A673 (cell line): ENCODE measurements around the gene GSTA3. TPM values are rescaled to one million over a fixed set of nuclear protein-coding genes. Genes with fewer than 3 reads are reported as not detected.

Source experiments
- BruUV-seq: library from RNA; stranded (reverse); fragments of 400-500 nt; replicated peaks from 2 replicates; lab custom pipeline; 2021; lab: Mats Ljungman, UMichigan
- CTCF ChIA-PET: fragments of 300-600 bp; sonication (Branson Sonifier 250); formaldehyde crosslinking; loops from one replicate; lab custom pipeline; 2022; ENCODE audit warnings: antibody characterized with exemption; lab: Charles Lee
- POLR2A ChIA-PET: fragments of 300-600 bp; sonication (Branson Sonifier 250); formaldehyde crosslinking; loops from one replicate; lab custom pipeline; 2022; ENCODE audit warnings: antibody characterized with exemption; ENCODE audit not compliant: low non-redundant PET; lab: Charles Lee
- DNase-seq: peaks from one replicate; pipeline ENCODE4 v3.0.0-alpha.2; 2015; ENCODE audit warnings: low spot score
- H3K27ac ChIP-seq: fragments of 200-600 bp; sonication (generic); 2 replicates; pipeline ENCODE4 v1.5.1; 2016; ENCODE audit warnings: mixed run types, low read depth, mild to moderate bottlenecking, mixed read lengths, antibody characterized with exemption, low read length; ENCODE audit not compliant: poor library complexity, severe bottlenecking
- H3K27me3 ChIP-seq: fragments of 200-600 bp; sonication (generic); replicated peaks from 2 replicates; pipeline ENCODE4 v1.6.1; 2017; ENCODE audit warnings: mixed run types, low read depth, mild to moderate bottlenecking, mixed read lengths, antibody characterized with exemption, low read length; ENCODE audit not compliant: insufficient read depth, poor library complexity
- H3K36me3 ChIP-seq: fragments of 200-600 bp; sonication (generic); 2 replicates; pipeline ENCODE4 v1.6.1; 2016; ENCODE audit warnings: mixed run types, mild to moderate bottlenecking, mixed read lengths, antibody characterized with exemption, low read length; ENCODE audit not compliant: insufficient read depth, poor library complexity, severe bottlenecking
- H3K4me1 ChIP-seq: fragments of 200-600 bp; sonication (generic); 2 replicates; pipeline ENCODE4 v1.6.1; 2017; ENCODE audit warnings: mixed run types, mild to moderate bottlenecking, mixed read lengths, antibody characterized with exemption, low read length; ENCODE audit not compliant: insufficient read depth, poor library complexity, severe bottlenecking
- H3K4me3 ChIP-seq: fragments of 200-600 bp; sonication (generic); 2 replicates; pipeline ENCODE4 v1.5.1; 2016; ENCODE audit warnings: low read depth, mixed run types, mild to moderate bottlenecking, mixed read lengths, low read length; ENCODE audit not compliant: poor library complexity, severe bottlenecking
- H3K9me3 ChIP-seq: fragments of 200-600 bp; sonication (generic); 2 replicates; pipeline ENCODE4 v1.6.1; 2016; ENCODE audit warnings: mixed run types, low read depth, mild to moderate bottlenecking, mixed read lengths, antibody characterized with exemption, low read length; ENCODE audit not compliant: poor library complexity, severe bottlenecking
- EZH2 ChIP-seq: fragments of 200-600 bp; sonication (generic); IDR thresholded peaks from 2 replicates; pipeline ENCODE4 v1.6.1; 2017; ENCODE audit warnings: borderline replicate concordance, low read depth, mild to moderate bottlenecking, mixed read lengths, antibody characterized with exemption, low read length; ENCODE audit not compliant: poor library complexity, severe bottlenecking
- intact Hi-C: fragments of 100-400 bp; cut with micrococcal nuclease; formaldehyde crosslinking; loops from one replicate; pipeline ENCODE4 v1.10.0; 2022; ENCODE audit not compliant: unreplicated experiment
- total RNA-seq: library from RNA; stranded (reverse); gene quantifications from 2 replicates; pipeline ENCODE4 v1.2.3, GENCODE V29; 2021
- TF ChIP-seq, protein P1 (sequence below): fragments of 300-800, 200-600 bp; sonication (generic); conservative IDR thresholded peaks from 2 replicates; pipeline ENCODE4 v1.5.1; 2017; ENCODE audit warnings: low read depth, mild to moderate bottlenecking, antibody characterized with exemption, low read length, moderate library complexity, mixed read lengths

Gene GSTA3
- total RNA-seq, 1 experiment from 2014 or later: not detected

DNA sequence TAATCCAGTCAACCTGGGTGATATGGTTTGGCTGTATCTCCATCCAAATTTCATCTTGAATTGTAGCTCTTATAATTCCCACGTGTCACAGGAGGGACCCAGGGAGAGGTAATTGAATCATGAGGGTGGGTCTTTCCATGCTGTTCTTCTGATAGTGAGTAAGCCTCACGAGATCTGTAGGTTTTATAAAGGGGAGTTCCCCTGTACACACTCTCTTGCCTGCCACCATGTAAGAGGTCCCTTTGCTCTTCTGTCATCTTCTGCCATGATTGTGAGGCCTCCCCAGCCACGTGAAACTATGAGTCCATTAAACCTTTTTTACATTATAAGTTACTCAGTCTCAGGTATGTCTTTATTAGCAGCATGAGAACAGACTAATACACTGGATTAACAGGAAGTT is 19.5 kb downstream of the GSTA3 start:
- H3K4me3 ChIP-seq: no peak overlapping the region
- H3K36me3 ChIP-seq: no peaks in the 10 kb centered on the region
- TF ChIP-seq, protein P1, sequence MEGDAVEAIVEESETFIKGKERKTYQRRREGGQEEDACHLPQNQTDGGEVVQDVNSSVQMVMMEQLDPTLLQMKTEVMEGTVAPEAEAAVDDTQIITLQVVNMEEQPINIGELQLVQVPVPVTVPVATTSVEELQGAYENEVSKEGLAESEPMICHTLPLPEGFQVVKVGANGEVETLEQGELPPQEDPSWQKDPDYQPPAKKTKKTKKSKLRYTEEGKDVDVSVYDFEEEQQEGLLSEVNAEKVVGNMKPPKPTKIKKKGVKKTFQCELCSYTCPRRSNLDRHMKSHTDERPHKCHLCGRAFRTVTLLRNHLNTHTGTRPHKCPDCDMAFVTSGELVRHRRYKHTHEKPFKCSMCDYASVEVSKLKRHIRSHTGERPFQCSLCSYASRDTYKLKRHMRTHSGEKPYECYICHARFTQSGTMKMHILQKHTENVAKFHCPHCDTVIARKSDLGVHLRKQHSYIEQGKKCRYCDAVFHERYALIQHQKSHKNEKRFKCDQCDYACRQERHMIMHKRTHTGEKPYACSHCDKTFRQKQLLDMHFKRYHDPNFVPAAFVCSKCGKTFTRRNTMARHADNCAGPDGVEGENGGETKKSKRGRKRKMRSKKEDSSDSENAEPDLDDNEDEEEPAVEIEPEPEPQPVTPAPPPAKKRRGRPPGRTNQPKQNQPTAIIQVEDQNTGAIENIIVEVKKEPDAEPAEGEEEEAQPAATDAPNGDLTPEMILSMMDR: no peak
- no peak for TF ChIP-seq EZH2
- H3K27me3 ChIP-seq: no peaks in the 10 kb centered on the region
- intact Hi-C loops: no loop called here
- POLR2A ChIA-PET: interaction anchor here (0.7 kb wide), 1 partner anchor 1002 kb away, joined by 5 read pairs; no protein-coding TSS in a partner anchor
- no peak for DNase-seq
- no peaks in the 10 kb centered on the region for H3K4me1 ChIP-seq
- no peak overlapping the region for H3K27ac ChIP-seq
- no peaks in the 10 kb centered on the region for H3K9me3 ChIP-seq
- no TSS peak for BruUV-seq
- CTCF ChIA-PET: no interaction called here

DNA sequence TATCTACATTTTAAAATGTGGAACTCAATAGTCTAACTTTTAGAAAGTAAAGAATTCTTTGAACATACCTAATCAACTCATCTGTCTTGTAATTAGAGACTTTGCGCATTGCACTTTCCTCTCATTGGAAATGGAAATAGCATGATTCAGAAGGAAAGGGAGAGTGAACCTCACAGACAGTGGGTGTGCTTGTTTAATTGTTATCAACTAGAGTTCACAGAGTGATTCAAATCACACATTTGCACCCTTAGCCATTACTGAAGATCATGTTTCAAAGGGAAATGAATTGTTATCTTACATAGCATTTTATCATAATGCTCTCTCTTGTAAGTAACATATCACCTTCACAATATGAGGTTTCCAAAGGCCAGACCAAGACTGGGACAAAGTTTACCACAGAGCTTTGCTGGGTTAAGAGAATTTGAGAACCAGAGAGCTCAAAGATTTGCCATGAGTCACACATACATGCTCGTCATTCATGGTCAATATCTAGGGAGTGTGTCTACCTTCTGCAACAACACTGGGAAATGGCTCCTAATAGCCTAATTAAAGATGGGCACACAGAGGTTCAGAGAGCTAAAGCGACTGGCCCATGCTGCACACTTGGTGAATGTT is 21.5 kb downstream of the GSTA3 start:
- H3K4me3 ChIP-seq: no peak overlapping the region
- H3K27ac ChIP-seq: no peak overlapping the region
- DNase-seq: no peak
- H3K27me3 ChIP-seq: no peaks in the 10 kb centered on the region
- no peaks in the 10 kb centered on the region for H3K36me3 ChIP-seq
- no peak for TF ChIP-seq EZH2
- TF ChIP-seq, protein P1: no peak
- intact Hi-C loops: no loop called here
- no peaks in the 10 kb centered on the region for H3K9me3 ChIP-seq
- ChIA-PET POLR2A (no interaction called here), CTCF (no interaction called here)
- H3K4me1 ChIP-seq: no peaks in the 10 kb centered on the region
- BruUV-seq: no TSS peak

DNA sequence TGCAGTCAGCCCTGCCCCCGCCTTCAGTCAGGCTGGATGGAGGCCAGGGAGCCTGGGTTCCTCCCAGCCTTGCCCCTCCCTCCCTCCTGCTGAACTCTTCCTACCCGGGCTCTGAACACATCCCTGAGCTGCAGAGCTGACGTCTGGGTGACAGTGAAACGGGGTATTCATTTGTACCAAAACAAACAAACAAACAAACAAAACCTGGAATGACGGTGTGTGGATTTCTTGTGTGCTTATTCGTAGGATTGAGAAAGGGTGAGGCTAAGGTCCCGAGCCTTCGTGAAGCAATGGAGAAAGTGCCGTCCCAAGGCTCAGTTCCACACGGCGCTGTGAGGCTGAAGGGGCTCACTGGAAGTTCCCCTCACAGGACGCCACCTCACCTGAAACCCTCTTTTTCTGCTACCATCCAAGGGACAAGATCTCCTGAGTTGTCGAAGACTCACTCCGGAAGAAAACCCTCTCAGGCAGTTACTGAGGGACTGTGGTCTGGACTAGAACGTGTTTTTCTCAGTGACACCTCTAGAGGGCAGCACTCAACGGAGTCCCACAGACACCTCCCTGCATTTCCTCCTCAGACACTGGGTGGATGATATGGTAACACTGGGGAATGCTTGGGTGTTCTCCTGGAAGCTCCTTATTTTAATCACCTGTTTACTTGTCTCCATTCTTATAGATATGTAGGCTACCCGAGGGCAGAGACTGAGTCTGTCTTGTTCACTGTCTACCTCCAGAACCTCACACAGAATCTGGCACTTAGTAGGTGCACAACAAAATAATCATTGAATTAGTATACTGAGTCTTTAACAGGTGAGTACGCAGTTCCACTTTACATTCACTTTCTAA is 27.3 kb downstream of the GSTA3 start:
- ChIA-PET CTCF (no interaction called here), POLR2A (no interaction called here)
- Histone ChIP-seq H3K9me3 (no peaks in the 10 kb centered on the region), H3K27ac (no peak overlapping the region), H3K36me3 (no peaks in the 10 kb centered on the region), H3K4me3 (peak overlapping the region; percentile 46), H3K4me1 (no peaks in the 10 kb centered on the region), H3K27me3 (no peaks in the 10 kb centered on the region)
- intact Hi-C loops: loop anchor here (5.0 kb wide), 1 partner anchor 110 kb away; no protein-coding TSS in a partner anchor
- no peak for TF ChIP-seq EZH2
- TF ChIP-seq, protein P1: peak; percentile 92
- peak; percentile 84 for DNase-seq
- no TSS peak for BruUV-seq
